Ammon's horn (tissue), 1 donor: ENCODE measurements around the gene RAB11FIP3.

ENCODE experiments used
- DNase-seq: peaks from one replicate; pipeline ENCODE4 v3.0.0-alpha.2; 2016; ENCODE audit warnings: low spot score

Gene RAB11FIP3

GRCh38 chr16:424033-424622 lies 1.3 kb upstream of the RAB11FIP3 start:
- DNase-seq: peak; percentile 79

- DNase-seq: peak; percentile 47
Measured at GRCh38 chr16:424623-425081, 797 bp upstream of the RAB11FIP3 start.

DNA sequence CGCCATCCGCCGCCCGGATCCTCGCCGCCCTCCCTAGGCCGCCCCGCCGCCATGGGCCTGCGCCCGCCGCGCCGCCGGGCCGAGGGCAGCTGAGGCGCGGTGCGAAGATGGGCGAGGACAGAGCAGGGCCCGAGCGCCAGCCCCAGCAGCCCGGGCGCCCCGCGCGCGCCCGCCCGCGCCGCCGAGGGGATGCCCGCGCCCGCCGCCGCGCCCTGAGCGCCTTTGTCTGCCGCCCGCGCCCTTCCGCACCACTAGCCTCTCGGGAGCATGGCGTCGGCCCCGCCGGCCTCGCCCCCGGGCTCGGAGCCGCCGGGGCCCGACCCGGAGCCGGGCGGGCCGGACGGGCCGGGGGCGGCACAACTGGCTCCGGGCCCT lies 278 bp downstream of the RAB11FIP3 start:
- DNase-seq: no peak

DNA sequence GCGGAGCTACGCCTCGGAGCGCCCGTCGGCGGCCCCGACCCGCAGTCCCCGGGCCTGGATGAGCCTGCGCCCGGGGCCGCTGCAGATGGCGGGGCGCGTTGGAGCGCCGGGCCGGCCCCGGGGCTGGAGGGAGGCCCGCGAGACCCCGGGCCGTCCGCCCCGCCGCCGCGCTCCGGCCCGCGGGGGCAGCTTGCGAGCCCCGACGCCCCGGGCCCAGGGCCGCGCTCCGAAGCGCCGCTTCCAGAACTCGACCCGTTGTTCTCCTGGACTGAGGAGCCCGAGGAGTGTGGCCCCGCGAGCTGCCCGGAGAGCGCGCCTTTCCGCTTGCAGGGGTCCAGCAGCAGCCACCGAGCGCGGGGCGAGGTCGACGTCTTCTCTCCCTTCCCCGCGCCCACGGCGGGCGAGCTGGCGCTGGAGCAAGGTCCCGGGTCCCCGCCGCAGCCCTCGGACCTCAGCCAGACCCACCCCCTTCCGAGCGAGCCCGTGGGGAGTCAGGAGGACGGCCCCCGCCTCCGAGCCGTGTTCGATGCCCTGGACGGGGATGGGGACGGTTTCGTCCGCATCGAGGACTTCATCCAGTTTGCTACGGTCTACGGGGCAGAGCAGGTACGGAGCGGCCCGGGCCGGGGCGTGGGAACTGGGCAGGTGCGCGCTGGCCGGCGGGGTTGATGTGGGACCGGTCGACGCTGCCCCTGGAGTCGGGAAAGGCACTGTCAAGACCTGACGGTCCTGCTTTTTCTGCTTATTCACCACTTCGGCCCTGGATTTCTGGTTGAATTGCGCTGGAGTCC lies 861 bp downstream of the RAB11FIP3 start:
- DNase-seq: no peak

GRCh38 chr16:426906-427249 lies 1.4 kb downstream of the RAB11FIP3 start:
- DNase-seq: no peak

GRCh38 chr16:427250-427649 lies 1.8 kb downstream of the RAB11FIP3 start:
- no peak for DNase-seq

GRCh38 chr16:430904-431303 lies 5.5 kb downstream of the RAB11FIP3 start:
- DNase-seq: no peak

DNA sequence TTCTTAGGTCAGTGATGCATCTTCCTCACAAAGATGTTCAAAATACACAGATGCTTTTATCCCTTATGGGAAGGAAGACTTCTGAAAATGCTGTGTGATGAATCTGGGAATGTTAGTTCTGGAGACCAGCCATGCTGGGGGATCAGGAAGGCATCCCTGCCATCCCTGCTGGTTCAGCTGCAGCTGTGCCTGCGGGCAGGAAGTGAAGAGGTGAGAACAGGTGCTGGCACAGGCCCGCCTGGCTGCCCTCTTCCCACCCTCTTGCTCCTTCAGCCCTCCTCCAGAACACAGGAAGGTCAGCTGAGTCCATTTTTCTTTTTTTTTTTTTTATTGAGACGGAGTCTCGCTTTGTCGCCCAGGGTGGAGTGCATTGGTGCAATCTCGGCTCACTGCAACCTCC lies 15.2 kb downstream of the RAB11FIP3 start:
- DNase-seq: no peak

DNA sequence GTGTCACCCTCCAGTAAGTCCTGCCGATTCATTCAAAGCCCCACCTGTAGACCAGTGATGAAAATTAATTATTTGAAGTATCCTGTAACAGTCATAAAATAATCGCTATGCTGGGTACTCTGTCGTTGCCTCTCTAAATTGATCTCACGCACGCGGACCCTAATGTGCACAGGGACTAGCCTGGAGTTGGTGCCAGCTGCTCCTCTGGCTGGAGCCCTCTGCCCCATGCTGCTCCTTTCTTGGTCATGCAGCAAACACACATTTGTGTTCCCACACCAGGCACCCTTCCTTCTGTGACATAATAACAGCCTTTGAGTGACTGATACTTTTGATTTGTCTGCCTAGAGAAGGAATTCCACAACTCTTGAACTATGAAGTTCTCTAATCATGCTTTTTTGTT lies 16.0 kb downstream of the RAB11FIP3 start:
- DNase-seq: no peak

- no peak for DNase-seq
Measured at GRCh38 chr16:442976-443375, 17.5 kb downstream of the RAB11FIP3 start.

DNA sequence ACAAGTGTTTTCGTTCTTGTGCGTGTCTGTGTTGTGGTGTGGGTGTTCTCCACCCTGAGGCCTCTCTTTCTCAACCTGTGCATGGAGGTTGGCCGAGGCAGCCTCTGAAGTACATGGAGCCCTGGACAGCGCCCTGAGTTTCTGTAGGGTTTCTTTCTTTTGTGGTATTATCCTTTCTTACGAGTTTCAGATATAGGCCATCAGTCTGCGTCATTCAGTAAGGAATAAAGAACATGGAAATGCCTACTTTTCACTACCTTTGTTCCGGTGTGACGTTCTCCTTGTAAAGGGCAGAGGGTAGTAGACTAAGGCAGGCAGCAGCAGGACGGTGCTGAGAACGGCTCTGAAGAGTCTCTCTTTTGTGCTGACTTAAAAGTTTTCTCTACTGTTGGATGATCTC lies 18.6 kb downstream of the RAB11FIP3 start:
- no peak for DNase-seq

- no peak for DNase-seq
Measured at GRCh38 chr16:445566-445965, 20.1 kb downstream of the RAB11FIP3 start.

GRCh38 chr16:450385-450784 lies 24.9 kb downstream of the RAB11FIP3 start:
- no peak for DNase-seq

- no peak for DNase-seq
Measured at GRCh38 chr16:450785-451512, 25.5 kb downstream of the RAB11FIP3 start.

- DNase-seq: no peak
Measured at GRCh38 chr16:454397-454940, 29.0 kb downstream of the RAB11FIP3 start.

DNA sequence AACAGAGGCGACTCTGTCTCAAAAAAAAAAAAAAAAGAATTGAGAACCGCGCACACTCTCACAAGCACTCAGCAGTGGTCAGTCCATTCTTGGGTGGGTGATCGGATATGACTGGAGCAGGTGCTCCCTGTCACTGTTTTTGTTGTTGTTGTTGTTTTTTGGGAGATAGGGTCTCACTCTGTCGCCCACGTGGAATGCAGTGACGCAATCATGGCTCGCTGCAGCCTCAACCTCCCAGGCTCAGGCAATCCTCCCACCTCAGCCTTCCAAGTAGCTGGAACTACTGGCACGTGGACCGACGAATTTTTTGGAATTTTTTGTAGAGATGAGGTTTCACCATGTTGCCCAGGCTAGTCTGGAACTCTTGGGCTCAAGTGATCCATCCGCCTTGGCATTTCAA lies 30.0 kb downstream of the RAB11FIP3 start:
- no peak for DNase-seq

DNA sequence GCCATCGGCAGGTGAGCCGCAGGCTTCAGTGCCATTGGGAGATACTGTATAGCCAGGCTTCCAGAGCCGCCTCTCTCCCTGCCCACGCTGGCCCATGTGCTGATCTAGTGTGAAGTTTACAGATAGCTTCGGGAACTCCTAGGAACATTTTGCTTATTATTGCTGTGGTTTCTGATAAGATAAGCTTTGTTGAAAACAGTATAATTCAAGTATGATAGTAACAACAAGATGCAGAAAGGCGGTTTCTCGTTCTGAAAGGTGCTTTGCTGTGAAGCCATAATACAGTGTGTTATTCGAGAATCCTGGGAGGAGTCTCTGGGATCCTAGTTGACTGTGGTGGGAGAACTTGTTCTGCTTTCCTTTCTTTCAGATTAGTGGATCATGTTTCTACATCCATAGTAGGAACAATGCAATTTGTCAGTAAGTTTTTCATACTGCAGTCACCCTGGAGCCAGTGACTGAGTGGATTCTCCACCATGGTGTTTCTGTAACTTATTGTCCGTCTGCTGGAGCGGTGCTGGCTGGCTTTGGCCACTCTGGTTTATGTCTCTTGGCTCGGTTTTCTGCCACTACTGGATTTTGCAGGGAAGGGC lies 31.5 kb downstream of the RAB11FIP3 start:
- no peak for DNase-seq

DNA sequence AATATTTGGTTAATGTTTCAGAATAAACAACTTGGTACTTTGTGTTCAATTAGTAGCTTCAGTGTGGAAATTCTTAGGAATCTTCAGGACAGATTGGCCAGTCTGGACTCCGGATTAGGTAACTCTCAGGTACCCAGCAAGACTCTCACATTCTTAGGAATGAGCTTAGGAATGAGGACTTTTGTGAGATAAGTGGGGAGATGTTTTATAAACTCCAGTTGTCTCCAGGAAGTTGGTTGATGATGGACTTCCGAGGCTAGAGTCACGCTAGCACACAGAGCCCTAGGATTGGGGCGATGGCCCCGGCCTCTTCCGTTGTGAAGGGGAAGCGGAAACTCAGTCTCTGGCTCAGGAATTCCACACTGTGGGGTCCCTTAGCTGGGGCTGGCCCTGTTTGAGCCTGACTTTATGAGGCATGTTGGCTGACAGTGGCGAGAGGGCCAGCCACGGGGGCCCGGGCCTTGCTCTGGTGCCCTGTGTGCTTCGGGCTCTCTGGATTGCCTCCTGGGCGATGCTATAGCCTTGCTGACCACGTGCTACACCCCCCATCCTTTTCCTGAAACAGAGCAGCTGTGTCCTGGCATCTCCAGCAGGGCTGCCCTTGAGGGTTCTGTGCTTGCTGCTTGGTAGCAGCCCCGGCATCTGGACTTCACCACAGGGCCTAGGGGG lies 32.4 kb downstream of the RAB11FIP3 start:
- DNase-seq: peak; percentile 81

DNA sequence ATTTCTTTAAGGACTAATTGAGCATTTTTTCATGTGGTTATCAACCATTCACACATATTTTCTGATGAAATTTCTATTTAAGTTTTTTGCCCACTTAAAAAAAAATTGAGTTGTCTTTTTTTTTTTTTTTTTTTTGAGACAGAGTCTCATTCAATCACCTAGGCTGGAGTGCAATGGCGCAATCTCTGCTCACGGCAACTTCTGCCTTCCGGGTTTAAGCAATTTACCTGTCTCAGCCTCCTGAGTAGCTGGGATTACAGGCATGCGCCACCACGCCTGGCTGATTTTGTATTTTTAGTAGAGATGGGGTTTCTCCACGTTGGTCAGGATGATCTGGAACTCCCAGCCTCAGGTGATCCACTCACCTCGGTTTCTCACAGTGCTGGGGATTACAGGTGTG lies 34.3 kb downstream of the RAB11FIP3 start:
- no peak for DNase-seq

DNA sequence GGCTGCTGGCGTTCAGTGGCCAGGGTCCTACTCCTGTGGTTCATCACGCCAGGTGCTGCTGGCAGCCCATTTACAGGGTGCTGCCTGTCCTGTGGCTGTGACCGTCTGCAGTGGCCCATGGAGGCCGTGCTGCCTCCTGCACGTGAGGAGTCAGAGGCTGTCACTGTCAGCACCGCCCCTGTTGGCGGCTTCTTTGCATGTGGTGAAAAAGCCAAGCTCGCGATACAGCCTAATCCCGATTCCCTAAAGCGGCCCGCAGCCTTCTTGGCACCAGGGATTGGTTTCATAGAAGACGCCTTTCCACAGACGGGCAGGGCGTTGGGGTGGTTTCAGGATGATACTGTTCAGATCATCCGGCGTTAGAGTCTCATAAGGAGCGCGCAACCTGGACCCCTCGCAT lies 35.3 kb downstream of the RAB11FIP3 start:
- no peak for DNase-seq

DNA sequence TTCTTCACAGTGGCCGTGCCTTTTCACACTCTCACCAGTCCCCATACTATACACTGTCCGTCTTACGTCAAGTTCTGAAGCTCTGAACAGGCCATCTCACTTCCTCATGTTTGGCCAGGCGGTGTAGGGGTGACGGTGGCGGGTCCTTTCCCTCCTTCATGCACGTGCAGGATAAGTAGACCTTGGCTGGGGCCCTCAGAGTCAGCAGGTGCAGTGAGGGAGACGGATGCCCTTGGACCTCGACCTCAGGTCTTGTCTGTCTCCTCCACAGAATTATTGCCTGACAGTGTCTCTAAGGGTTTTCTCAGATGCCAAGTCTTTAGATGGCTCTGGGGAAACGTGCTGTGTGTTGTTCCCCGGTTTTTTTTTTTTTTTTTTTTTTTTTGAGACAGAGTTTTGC lies 37.6 kb downstream of the RAB11FIP3 start:
- DNase-seq: no peak

DNA sequence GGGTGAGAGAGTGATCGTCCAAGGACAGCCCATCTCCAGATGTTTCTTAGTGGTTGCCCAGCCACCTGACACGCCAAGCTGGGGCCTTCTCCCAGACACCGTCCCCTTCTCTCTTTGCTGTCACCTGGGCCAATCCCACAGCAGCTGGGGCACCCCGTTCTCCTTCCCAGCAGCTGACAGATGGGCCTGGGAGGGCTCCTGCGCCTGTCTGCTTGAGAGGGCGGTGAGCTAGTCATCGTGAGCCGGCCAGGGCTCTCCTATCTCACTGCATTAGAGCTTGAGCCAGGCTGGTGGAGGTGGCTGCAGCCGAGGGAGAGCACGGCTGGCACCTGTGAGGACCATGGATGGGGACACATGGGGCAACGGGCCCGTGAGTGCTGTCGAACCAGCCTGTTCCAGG lies 41.2 kb downstream of the RAB11FIP3 start:
- no peak for DNase-seq
